ENCODE measurements around the gene C2CD4D. TPM values are rescaled to one million over a fixed set of nuclear protein-coding genes. Genes with fewer than 3 reads are reported as not detected.

C2CD4D gene
- total and polyA plus RNA-seq, 2 of the 13 experiments (the other 11 are each of a cell fraction or from before 2014, with no cell fraction given), result not detected

GRCh38 chr1:151790071-151790939 lies 49.3 kb downstream of the C2CD4D start, which contains the start of gene TDRKH (continued):
- no peak for TF ChIP-seq ZHX2 (IDR thresholded peaks at IDR 0.05; ENCODE audit: low read depth)
- 0 out of 2 replicates have a peak, but pooled peaks have one; percentile 63 for TF ChIP-seq ZHX2 (CRISPR knock-in tag; IDR thresholded peaks at IDR 0.05; ENCODE audit: borderline replicate concordance)
- 0 out of 2 replicates have a peak, but pooled peaks have one; percentile 73 for TF ChIP-seq ZNF773 (CRISPR knock-in tag; IDR thresholded peaks at IDR 0.05; ENCODE audit: borderline replicate concordance)
- no peak for TF ChIP-seq PHB2 (IDR thresholded peaks at IDR 0.05; ENCODE audit: partially characterized antibody)
- peak; percentile 36 for TF ChIP-seq HDAC2 (CRISPR knock-in tag; IDR thresholded peaks at IDR 0.05)
- TF ChIP-seq AGO1 (IDR thresholded peaks at IDR 0.05; ENCODE audit: low read depth, low read length, poor library complexity, severe bottlenecking), result no peak
- no peak for TF ChIP-seq MZF1 (CRISPR knock-in tag; IDR thresholded peaks at IDR 0.05; ENCODE audit: borderline replicate concordance)
- TF ChIP-seq GFI1 (CRISPR knock-in tag; IDR thresholded peaks at IDR 0.05; ENCODE audit: borderline replicate concordance), result peak; percentile 78
- TF ChIP-seq SNRNP70 (IDR thresholded peaks at IDR 0.05; ENCODE audit: low read depth, low read length), result no peak
- no peak for TF ChIP-seq MTA3 (CRISPR knock-in tag; IDR thresholded peaks at IDR 0.05)
- no peak for TF ChIP-seq ZNF3 (CRISPR knock-in tag; IDR thresholded peaks at IDR 0.05)
- 0 out of 4 replicates have a peak, but pooled peaks of 1 of the 2 experiments have one; percentile 26 for TF ChIP-seq REST (IDR thresholded peaks at IDR 0.05; ENCODE audit: borderline replicate concordance in 1 of 2, low read depth in 1 of 2, low read length in 2 of 2)
- no peak for TF ChIP-seq MLLT10 (CRISPR knock-in tag; IDR thresholded peaks at IDR 0.05)
- no peak for TF ChIP-seq HOMEZ (CRISPR knock-in tag; IDR thresholded peaks at IDR 0.05; ENCODE audit: low read depth)
- peak; percentile 75 for TF ChIP-seq UBTF (CRISPR knock-in tag; IDR thresholded peaks at IDR 0.05)

All from HepG2 (cell line).